HG02571 (cell line): ENCODE measurements around the gene GAL3ST2.
"Not testable (repeated sequence)": the region's sequence is repeated elsewhere in the genome, so short reads cannot be mapped to it uniquely, and the experiment has no call there.

Experiments used
- ATAC-seq: cut with Tn5 transposase; IDR thresholded peaks from one replicate; pipeline ENCODE4 v1.9.1; 2021; ENCODE audit warnings: mild to moderate bottlenecking, moderate library complexity; ENCODE audit not compliant: unreplicated experiment

GAL3ST2 gene

DNA sequence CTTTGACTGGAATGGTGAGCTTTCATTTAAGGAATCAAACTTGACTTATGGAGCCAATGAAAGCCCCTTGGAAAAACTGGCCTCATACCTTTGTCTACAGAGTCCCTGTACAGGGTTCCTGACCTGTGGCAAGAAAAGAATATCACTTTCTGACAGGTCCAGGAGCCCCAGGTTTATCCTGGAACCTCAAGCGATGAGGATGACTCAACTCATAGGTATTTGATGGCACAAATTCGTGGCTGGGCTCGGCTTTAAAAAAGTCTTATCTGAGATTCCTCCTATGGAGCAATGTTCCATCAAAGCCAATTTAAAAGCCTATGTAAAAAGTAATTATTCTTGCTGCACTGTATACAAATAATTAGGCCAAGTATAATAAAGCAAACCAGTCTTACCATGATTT lies 14.8 kb downstream of the GAL3ST2 start:
- ATAC-seq: not testable (repeated sequence)

- ATAC-seq: no peak
Observed at GRCh38 chr2:241793385-241793784, 16.8 kb downstream of the GAL3ST2 start.

- ATAC-seq: no peak
Observed at GRCh38 chr2:241794250-241794823, 17.7 kb downstream of the GAL3ST2 start.

- ATAC-seq: no peak
Observed at GRCh38 chr2:241795021-241795999, 18.7 kb downstream of the GAL3ST2 start.

- ATAC-seq: no peak
Observed at GRCh38 chr2:241796209-241796608, 19.6 kb downstream of the GAL3ST2 start.

- ATAC-seq: no peak
Observed at GRCh38 chr2:241796610-241797138, 20.1 kb downstream of the GAL3ST2 start.

DNA sequence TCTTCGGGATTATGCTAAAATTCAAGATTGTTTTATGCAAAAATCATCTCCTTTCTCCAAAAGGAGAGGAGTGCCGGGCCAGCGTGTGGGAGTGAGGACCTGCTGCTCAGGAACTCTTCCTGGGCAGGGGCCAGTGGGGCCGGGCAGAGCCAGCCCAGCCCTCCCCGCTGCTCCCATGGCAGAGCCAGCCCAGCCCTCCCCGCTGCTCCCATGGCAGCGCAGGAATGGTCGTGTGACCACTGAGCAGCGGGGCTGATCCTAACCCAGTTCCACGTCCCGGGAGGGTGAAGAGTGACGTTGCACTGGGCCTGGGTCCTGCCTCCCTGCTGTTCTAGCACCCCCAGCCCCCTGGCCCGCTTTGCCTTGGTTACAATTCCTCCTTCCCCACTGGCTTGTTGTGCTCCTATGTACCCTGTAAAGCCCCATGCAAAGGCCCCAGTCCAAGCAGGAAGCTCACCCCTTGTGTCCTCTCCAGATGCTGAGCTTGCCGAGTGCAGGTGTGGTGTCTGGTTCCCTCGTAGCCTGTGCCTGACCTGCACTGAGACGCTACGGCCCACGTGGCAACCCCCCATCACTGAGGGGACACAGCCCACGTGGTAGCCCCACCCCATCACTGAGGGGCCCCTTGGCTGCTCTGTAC lies 20.9 kb downstream of the GAL3ST2 start:
- ATAC-seq: no peak

- ATAC-seq: no peak
Observed at GRCh38 chr2:241798081-241798630, 21.5 kb downstream of the GAL3ST2 start.

GRCh38 chr2:241798631-241799521 lies 22.3 kb downstream of the GAL3ST2 start:
- ATAC-seq: no peak

DNA sequence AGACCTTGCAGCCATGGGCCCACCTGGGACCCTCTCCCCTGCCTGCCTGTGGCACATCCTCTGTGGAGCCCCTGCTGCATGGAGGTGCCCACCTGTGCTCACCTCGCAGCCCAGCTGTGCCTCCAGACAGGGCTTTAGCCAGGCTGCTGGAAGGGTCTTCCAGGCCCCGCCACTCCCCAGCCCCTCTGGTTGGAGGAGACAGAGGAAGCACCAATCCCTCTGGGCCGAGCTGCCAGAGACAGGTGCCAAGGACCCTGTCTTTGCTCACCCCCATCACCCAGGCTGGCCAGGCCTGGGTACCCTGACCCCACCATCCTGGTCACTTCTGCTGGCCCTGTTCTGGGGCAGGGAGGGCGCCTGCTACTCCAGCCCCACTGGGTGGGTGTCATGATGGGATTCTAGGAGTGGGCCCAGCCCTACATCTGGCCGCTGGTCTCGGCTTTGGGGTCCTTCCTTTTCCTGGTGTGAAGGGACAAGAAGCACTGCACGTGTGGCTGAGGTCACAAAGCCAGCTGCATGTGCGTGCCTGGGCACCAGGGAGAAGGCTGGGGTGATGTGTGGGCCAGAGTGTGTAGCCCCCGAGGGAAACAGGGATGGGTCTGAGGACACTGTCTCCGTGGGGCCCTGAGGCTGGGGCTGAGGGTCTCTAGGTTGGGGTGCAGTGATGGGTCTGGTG lies 23.0 kb downstream of the GAL3ST2 start:
- no peak for ATAC-seq

DNA sequence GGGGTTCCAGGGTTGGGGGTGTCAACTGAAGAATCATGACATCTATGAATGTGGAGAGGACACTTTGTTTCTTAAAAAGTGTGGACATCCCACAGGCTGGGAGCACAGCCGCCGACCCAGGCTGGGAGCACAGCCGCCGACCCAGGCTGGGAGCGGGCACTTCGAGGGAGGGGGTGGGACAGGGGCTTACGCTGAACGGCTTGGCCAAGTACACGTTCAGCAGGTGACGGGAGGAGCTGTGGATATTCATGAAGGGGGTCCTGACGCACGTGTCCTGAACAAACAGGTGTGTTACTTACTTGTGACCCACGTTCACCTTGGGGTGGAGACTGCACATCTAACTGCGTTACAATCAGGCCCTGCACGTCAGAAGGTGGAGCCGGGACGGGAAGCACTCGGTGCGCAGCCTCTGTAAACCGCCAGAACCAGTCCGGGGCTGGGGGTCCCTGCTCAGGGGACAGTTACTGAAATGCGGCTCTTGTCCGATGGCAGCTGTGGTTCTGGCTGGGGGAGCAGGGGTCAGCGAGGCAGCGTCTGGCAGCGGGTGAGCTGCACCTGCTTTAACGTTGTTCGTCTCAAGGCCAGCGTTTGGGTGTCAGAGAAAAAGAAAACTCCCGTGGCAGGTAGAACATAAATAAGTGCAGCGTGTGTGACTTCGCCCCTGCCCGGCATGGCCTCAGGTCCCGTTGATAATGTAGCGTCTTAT lies 23.7 kb downstream of the GAL3ST2 start:
- ATAC-seq: not testable (repeated sequence)

DNA sequence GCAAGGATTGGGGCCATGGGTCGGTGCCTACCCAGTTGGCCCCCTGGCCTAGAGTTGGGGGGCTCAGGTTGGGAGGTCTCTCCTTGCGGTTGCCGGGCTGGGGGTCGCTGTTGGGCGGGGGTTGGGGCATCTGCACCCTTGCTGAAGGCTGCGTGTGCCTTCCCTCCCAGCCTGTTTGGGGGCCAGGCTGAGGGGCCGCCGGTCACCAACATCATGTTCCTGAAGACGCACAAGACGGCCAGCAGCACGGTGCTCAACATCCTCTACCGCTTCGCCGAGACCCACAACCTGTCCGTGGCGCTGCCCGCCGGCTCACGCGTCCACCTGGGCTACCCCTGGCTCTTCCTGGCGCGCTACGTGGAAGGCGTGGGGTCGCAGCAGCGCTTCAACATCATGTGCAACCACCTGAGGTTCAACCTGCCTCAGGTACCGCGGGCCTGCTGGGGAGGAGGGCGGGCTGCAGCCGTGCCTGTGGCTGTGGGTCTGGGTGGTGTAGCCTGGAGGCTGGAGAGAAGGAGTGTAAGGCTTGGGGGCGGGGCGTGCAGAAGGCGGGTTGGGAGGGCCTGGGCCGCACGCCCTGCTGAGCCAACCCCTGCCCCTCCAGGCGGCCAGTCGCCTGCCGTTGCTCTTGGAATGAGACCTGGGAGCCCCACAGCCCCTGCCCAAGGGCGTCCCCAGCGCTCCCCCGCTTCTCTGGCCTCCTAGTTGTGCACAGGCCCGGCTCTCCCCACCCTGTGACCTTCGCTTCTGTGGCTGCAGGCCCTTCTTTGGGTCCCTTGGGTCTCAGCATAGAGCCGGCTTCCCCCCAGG lies 25.2 kb downstream of the GAL3ST2 start:
- ATAC-seq: no peak

- ATAC-seq: no peak
Observed at GRCh38 chr2:241802421-241803318, 26.0 kb downstream of the GAL3ST2 start.

DNA sequence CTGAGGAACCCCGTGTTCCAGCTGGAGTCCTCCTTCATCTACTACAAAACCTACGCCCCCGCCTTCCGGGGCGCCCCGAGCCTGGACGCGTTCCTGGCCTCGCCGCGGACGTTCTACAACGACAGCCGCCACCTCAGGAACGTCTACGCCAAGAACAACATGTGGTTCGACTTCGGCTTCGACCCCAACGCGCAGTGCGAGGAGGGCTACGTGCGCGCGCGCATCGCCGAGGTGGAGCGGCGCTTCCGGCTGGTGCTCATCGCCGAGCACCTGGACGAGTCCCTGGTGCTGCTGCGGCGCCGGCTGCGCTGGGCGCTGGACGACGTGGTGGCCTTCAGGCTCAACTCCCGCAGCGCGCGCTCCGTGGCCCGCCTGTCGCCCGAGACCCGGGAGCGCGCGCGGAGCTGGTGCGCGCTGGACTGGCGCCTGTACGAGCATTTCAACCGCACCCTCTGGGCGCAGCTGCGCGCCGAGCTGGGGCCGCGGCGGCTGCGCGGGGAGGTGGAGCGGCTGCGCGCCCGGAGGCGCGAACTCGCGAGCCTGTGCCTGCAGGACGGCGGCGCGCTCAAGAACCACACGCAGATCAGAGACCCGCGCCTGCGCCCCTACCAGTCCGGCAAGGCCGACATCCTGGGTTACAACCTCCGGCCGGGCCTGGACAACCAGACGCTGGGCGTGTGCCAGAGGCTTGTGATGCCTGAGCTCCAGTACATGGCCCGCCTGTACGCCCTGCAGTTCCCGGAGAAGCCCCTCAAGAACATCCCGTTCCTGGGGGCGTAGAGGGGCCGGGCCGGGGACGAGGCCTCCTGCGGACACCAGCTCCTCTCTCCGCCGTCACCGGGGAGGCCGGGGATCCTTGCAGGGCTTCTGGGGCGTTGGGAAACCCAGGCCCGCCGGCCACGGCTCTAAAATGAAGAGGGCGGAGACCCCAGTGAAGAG lies 27.0 kb downstream of the GAL3ST2 start:
- ATAC-seq: no peak

GRCh38 chr2:241804326-241805229 lies 28.0 kb downstream of the GAL3ST2 start:
- ATAC-seq: no peak
